Neural cell (in vitro differentiated cells): Measurements from ENCODE around the gene ITPA. TPM values are rescaled to one million over a fixed set of nuclear protein-coding genes. Genes with fewer than 3 reads are reported as not detected.

Source experiments
- H2AFZ ChIP-seq: fragments of 200-600, 300-800 bp; sonication (generic), shearing (Covaris generic); 2 replicates; pipeline ENCODE4 v1.6.0; 2014; ENCODE audit warnings: low read depth, mild to moderate bottlenecking, antibody characterized with exemption, low read length, moderate library complexity
- H3F3A ChIP-seq: fragments of 200-600 bp; shearing (Covaris generic); 2 replicates; pipeline ENCODE4 v1.6.1; 2016; ENCODE audit warnings: mild to moderate bottlenecking, moderate library complexity, mixed read lengths, antibody characterized with exemption, low read length; ENCODE audit not compliant: insufficient read depth, poor library complexity, severe bottlenecking
- H3K27ac ChIP-seq: fragments of 200-600, 300-800 bp; sonication (generic), shearing (Covaris generic); 2 replicates; pipeline ENCODE4 v1.5.1; 2014; ENCODE audit warnings: mild to moderate bottlenecking, low read length, moderate library complexity
- H3K27me3 ChIP-seq: fragments of 300-800, 200-600 bp; sonication (generic), shearing (Covaris generic); 2 replicates; pipeline ENCODE4 v1.6.0; 2014; ENCODE audit warnings: mild to moderate bottlenecking, low read depth, low read length, moderate library complexity; ENCODE audit not compliant: insufficient read depth
- H3K36me3 ChIP-seq: fragments of 300-800, 200-600 bp; sonication (generic), shearing (Covaris generic); 2 replicates; pipeline ENCODE4 v1.5.1; 2014; ENCODE audit warnings: mild to moderate bottlenecking, antibody characterized with exemption, low read length, moderate library complexity; ENCODE audit not compliant: insufficient read depth
- H3K4me2 ChIP-seq: fragments of 300-800, 200-600 bp; sonication (generic), shearing (Covaris generic); 2 replicates; pipeline ENCODE4 v1.6.0; 2014; ENCODE audit warnings: mild to moderate bottlenecking, low read length
- H3K4me3 ChIP-seq: fragments of 300-800, 200-600 bp; sonication (generic), shearing (Covaris generic); 2 replicates; pipeline ENCODE4 v1.5.1; 2014; ENCODE audit warnings: mild to moderate bottlenecking, low read length, moderate library complexity
- H3K79me2 ChIP-seq: fragments of 200-600 bp; shearing (Covaris generic); replicated peaks from 2 replicates; pipeline ENCODE4 v1.6.0; 2014; ENCODE audit warnings: mild to moderate bottlenecking, low read length, moderate library complexity; ENCODE audit not compliant: insufficient read depth
- H3K9ac ChIP-seq: fragments of 300-800, 200-600 bp; sonication (generic), shearing (Covaris generic); 2 replicates; pipeline ENCODE4 v1.6.1; 2016; ENCODE audit warnings: mild to moderate bottlenecking, low read length, mixed read lengths
- H3K9me2 ChIP-seq: fragments of 200-600 bp; shearing (Covaris generic); 2 replicates; pipeline ENCODE4 v1.6.1; 2016; ENCODE audit warnings: mild to moderate bottlenecking, low read length, mixed read lengths; ENCODE audit not compliant: insufficient read depth
- H3K9me3 ChIP-seq: fragments of 200-600, 300-800 bp; sonication (generic), shearing (Covaris generic); 2 replicates; pipeline ENCODE4 v1.6.1; 2016; ENCODE audit warnings: mild to moderate bottlenecking, mixed run types, low read length, moderate library complexity, mixed read lengths
- H4K20me1 ChIP-seq: fragments of 200-600 bp; shearing (Covaris generic); 2 replicates; pipeline ENCODE4 v1.6.1; 2016; ENCODE audit warnings: mild to moderate bottlenecking, mixed run types; ENCODE audit not compliant: insufficient read depth
- EP300 ChIP-seq: fragments of 450-650 bp; conservative IDR thresholded peaks from 2 replicates; pipeline ENCODE4 v1.6.1; 2014; ENCODE audit warnings: antibody characterized with exemption, mild to moderate bottlenecking, moderate library complexity; ENCODE audit not compliant: poor library complexity, severe bottlenecking
- EZH2 ChIP-seq: fragments of 200-600, 300-800 bp; shearing (Covaris generic), sonication (generic); IDR thresholded peaks from 2 replicates; pipeline ENCODE4 v1.6.1; 2014; ENCODE audit warnings: antibody characterized with exemption, low read length, borderline replicate concordance, mild to moderate bottlenecking; ENCODE audit not compliant: insufficient read depth, poor library complexity, severe bottlenecking
- MXI1 ChIP-seq: fragments of 450-650 bp; conservative IDR thresholded peaks from 2 replicates; pipeline ENCODE4 v1.6.1; 2014; ENCODE audit warnings: antibody characterized with exemption, mild to moderate bottlenecking; ENCODE audit not compliant: poor library complexity, severe bottlenecking
- POLR2AphosphoS5 ChIP-seq: IDR thresholded peaks from 2 replicates; pipeline ENCODE4 v1.6.1; 2012
- RAD21 ChIP-seq: fragments of 450-650 bp; conservative IDR thresholded peaks from 2 replicates; pipeline ENCODE4 v1.6.1; 2014; ENCODE audit warnings: antibody characterized with exemption, mild to moderate bottlenecking, moderate library complexity
- REST ChIP-seq: IDR thresholded peaks from 2 replicates; pipeline ENCODE4 v1.6.1; 2012; ENCODE audit warnings: borderline replicate concordance
- SMC3 ChIP-seq: fragments of 450-650 bp; conservative IDR thresholded peaks from 2 replicates; pipeline ENCODE4 v1.6.1; 2014; ENCODE audit warnings: antibody characterized with exemption, mild to moderate bottlenecking, moderate library complexity; ENCODE audit not compliant: poor library complexity
- TAF1 ChIP-seq: IDR thresholded peaks from 2 replicates; pipeline ENCODE4 v1.6.1; 2012; ENCODE audit warnings: low read depth
- polyA plus RNA-seq: library from polyadenylated mRNA; depleted of rRNA; stranded (reverse); fragments of >200 nt; gene quantifications from 2 replicates; pipeline ENCODE4 v1.2.3, GENCODE V29; 2014
- TF ChIP-seq, protein P1 (sequence below): fragments of 450-650 bp; IDR thresholded peaks from 2 replicates; pipeline ENCODE4 v1.5.1; 2014; ENCODE audit warnings: antibody characterized with exemption, mild to moderate bottlenecking, moderate library complexity; ENCODE audit not compliant: poor library complexity, severe bottlenecking

The ITPA gene
- polyA plus RNA-seq, 1 donor from 2014 or later, result 87.1 TPM

DNA sequence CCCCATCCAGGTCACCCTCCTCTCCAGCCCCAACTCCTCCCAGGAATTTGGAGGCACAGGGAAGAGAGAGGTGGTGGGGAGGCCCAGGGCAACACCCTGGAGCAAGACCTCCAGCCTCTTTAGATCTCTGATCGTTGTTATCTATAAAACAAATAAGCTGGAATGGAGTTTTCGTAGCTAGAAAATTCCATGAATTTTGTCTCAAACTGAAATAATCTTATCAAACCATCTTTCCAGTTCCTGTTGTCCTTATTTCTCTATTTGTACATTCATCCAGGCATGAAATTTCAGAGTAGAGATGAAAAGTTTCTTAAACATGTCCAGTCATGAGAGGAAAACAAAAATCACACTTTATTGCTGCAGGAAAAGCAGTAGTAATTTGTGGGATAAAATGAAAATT, 35.9 kb downstream of the ITPA start:
- H3F3A ChIP-seq, result no peaks in the 10 kb centered on the region
- H3K4me2 ChIP-seq, result no peak overlapping the region
- no peaks in the 10 kb centered on the region for H3K79me2 ChIP-seq
- H3K9ac ChIP-seq, result no peak overlapping the region
- no peaks in the 10 kb centered on the region for H4K20me1 ChIP-seq
- H3K27ac ChIP-seq, result no peak overlapping the region
- H3K9me2 ChIP-seq, result no peaks in the 10 kb centered on the region
- H3K27me3 ChIP-seq, result peaks cover 49% of the 10 kb centered on the region
- H3K9me3 ChIP-seq, result no peaks in the 10 kb centered on the region
- no peak overlapping the region for H2AFZ ChIP-seq
- TF ChIP-seq REST, result no peak
- no peak for TF ChIP-seq SMC3
- TF ChIP-seq POLR2AphosphoS5, result no peak
- no peak for TF ChIP-seq MXI1
- TF ChIP-seq EP300, result no peak
- TF ChIP-seq, protein P1, sequence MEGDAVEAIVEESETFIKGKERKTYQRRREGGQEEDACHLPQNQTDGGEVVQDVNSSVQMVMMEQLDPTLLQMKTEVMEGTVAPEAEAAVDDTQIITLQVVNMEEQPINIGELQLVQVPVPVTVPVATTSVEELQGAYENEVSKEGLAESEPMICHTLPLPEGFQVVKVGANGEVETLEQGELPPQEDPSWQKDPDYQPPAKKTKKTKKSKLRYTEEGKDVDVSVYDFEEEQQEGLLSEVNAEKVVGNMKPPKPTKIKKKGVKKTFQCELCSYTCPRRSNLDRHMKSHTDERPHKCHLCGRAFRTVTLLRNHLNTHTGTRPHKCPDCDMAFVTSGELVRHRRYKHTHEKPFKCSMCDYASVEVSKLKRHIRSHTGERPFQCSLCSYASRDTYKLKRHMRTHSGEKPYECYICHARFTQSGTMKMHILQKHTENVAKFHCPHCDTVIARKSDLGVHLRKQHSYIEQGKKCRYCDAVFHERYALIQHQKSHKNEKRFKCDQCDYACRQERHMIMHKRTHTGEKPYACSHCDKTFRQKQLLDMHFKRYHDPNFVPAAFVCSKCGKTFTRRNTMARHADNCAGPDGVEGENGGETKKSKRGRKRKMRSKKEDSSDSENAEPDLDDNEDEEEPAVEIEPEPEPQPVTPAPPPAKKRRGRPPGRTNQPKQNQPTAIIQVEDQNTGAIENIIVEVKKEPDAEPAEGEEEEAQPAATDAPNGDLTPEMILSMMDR, result no peak
- no peak for TF ChIP-seq RAD21
- TF ChIP-seq TAF1, result no peak
- TF ChIP-seq EZH2, result no peak
- H3K36me3 ChIP-seq, result no peaks in the 10 kb centered on the region
- H3K4me3 ChIP-seq, result no peak overlapping the region

DNA sequence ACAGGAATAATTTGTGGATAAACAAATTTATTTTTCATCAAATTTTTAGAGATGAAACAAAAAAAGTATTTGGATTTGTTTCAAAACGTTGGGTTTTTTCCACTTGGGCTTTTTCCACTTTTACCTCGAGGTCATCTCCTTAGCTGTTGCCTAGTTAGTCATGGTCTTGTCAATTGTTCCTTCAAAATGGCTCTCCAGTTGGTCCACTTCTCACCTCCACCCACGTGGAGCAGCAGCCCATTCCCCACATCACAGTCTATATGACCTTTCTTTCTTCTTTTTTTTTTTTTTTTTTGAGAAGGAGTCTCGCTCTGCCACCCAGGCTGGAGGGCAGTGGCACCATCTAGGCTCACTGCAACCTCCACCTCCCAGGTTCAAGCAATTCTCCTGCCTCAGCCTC, 36.4 kb downstream of the ITPA start:
- Histone ChIP-seq H3K27ac (no peak overlapping the region), H2AFZ (no peak overlapping the region), H3K27me3 (peaks cover 46% of the 10 kb centered on the region), H3F3A (no peaks in the 10 kb centered on the region), H3K9me2 (no peaks in the 10 kb centered on the region), H3K36me3 (no peaks in the 10 kb centered on the region), H3K4me2 (no peak overlapping the region), H3K9ac (no peak overlapping the region), H3K4me3 (no peak overlapping the region), H3K79me2 (no peaks in the 10 kb centered on the region), H3K9me3 (no peaks in the 10 kb centered on the region), H4K20me1 (no peaks in the 10 kb centered on the region)
- TF ChIP-seq TAF1 (no peak), SMC3 (no peak)
- TF ChIP-seq, protein P1, result no peak
